HCT116 (cell line): ENCODE results near the gene ABCC11. TPM values are rescaled to one million over a fixed set of nuclear protein-coding genes. Genes with fewer than 3 reads are reported as not detected.

Experiments used
- ATAC-seq: fragments of 200-7000 bp; cut with Tn5 transposase; 2 replicates; pipeline ENCODE4 v1.9.1; 2020; ENCODE audit warnings: mild to moderate bottlenecking, moderate library complexity
- BruUV-seq: library from RNA; stranded (reverse); fragments of 400-500 nt; replicated peaks from 2 replicates; lab custom pipeline; 2021; lab: Mats Ljungman, UMichigan
- CTCF ChIA-PET: fragments of 300-600 bp; sonication (Branson Sonifier 250); formaldehyde crosslinking; loops from one replicate; lab custom pipeline; 2021; ENCODE audit warnings: antibody characterized with exemption; lab: Charles Lee
- POLR2A ChIA-PET: fragments of 300-600, 350-600 bp; sonication (Branson Sonifier 250); formaldehyde crosslinking; loops from one replicate; lab custom pipeline; 2021; ENCODE audit warnings: antibody characterized with exemption; lab: Charles Lee
- RAD21 ChIA-PET, 2 experiments: fragments of 300-600 bp; sonication (Branson Sonifier 250); formaldehyde crosslinking; loops; one replicate each; lab custom pipeline; 2023; ENCODE audit warnings: low total read pairs in 2 of 2; ENCODE audit not compliant: uncharacterized antibody in 2 of 2, unreplicated experiment in 2 of 2, low non-redundant PET in 1 of 2; lab: Charles Lee
- DNase-seq: peaks from one replicate; pipeline ENCODE4 v3.0.0-alpha.2; 2010; ENCODE audit warnings: low read depth, low spot score
- H2AFZ ChIP-seq: fragments of 200-600 bp; shearing (Covaris generic), sonication (generic); 2 replicates; pipeline ENCODE4 v1.6.1; 2017; ENCODE audit warnings: low read depth, mixed run types, mixed read lengths, antibody characterized with exemption, low read length; ENCODE audit not compliant: poor library complexity, severe bottlenecking
- H3K27ac ChIP-seq: 2 replicates; pipeline ENCODE4 v1.5.1; 2012; ENCODE audit warnings: low read depth, low read length
- H3K27me3 ChIP-seq: fragments of 200-600 bp; sonication (generic); 2 replicates; pipeline ENCODE4 v1.6.1; 2016; ENCODE audit warnings: mixed run types, low read length, mixed read lengths; ENCODE audit not compliant: insufficient read depth
- H3K36me3 ChIP-seq, 2 experiments: fragments of 200-500 bp in 1 of 2; fragments of 200-600 bp in 1 of 2; sonication (Bioruptor generic) in 1 of 2; sonication (generic) in 1 of 2; 2 replicates each; pipeline versions ENCODE4 v1.5.1 to v1.6.1; 2014 to 2016; ENCODE audit warnings: low read length in 2 of 2, inconsistent platforms in 1 of 2, mixed read lengths in 1 of 2, mixed run types in 1 of 2; ENCODE audit not compliant: insufficient read depth in 2 of 2, control insufficient read depth in 1 of 2
- H3K4me1 ChIP-seq, 2 experiments: fragments of 200-600 bp in 1 of 2; sonication (generic) in 1 of 2; 2 replicates each; pipeline versions ENCODE4 v1.5.1 to v1.6.1; 2012 to 2017; ENCODE audit warnings: low read length in 2 of 2, inconsistent platforms in 1 of 2, mild to moderate bottlenecking in 1 of 2, mixed read lengths in 1 of 2, mixed run types in 1 of 2, moderate library complexity in 1 of 2; ENCODE audit not compliant: insufficient read depth in 2 of 2, control insufficient read depth in 1 of 2
- H3K4me2 ChIP-seq: fragments of 200-600 bp; sonication (generic); 2 replicates; pipeline ENCODE4 v1.6.1; 2017; ENCODE audit warnings: mixed run types, low read length, mixed read lengths
- H3K4me3 ChIP-seq, 2 experiments: fragments of 200-600 bp in 1 of 2; sonication (generic) in 1 of 2; replicated peaks in 1 of 2; 2 replicates each; pipeline ENCODE4 v1.5.1; 2011 to 2016; ENCODE audit warnings: low read length in 2 of 2, control low read depth in 1 of 2, low read depth in 1 of 2, mild to moderate bottlenecking in 1 of 2, mixed read lengths in 1 of 2, mixed run types in 1 of 2
- H3K79me2 ChIP-seq: fragments of 200-600 bp; sonication (generic); 2 replicates; pipeline ENCODE4 v1.6.1; 2017; ENCODE audit warnings: mild to moderate bottlenecking, mixed run types, low read length, moderate library complexity, mixed read lengths; ENCODE audit not compliant: insufficient read depth
- H3K9ac ChIP-seq: fragments of 200-600 bp; sonication (generic); 2 replicates; pipeline ENCODE4 v1.6.1; 2016; ENCODE audit warnings: low read length, mixed read lengths
- H3K9me2 ChIP-seq: fragments of 200-600 bp; sonication (generic), shearing (Covaris generic); 2 replicates; pipeline ENCODE4 v1.6.1; 2017; ENCODE audit warnings: mixed run types, mild to moderate bottlenecking, moderate library complexity; ENCODE audit not compliant: insufficient read depth
- H3K9me3 ChIP-seq, 2 experiments: fragments of 200-500 bp in 1 of 2; fragments of 200-600 bp in 1 of 2; sonication (Bioruptor generic) in 1 of 2; sonication (generic) in 1 of 2; 2 replicates each; pipeline ENCODE4 v1.6.1; 2014 to 2017; ENCODE audit warnings: low read length in 2 of 2, mixed read lengths in 2 of 2, inconsistent platforms in 1 of 2, low read depth in 1 of 2, mild to moderate bottlenecking in 1 of 2, mixed run types in 1 of 2, moderate library complexity in 1 of 2; ENCODE audit not compliant: control insufficient read depth in 1 of 2, insufficient read depth in 1 of 2
- H4K20me1 ChIP-seq: fragments of 200-600 bp; sonication (generic), shearing (Covaris generic); 2 replicates; pipeline ENCODE4 v1.6.1; 2017; ENCODE audit warnings: mixed run types, mild to moderate bottlenecking, moderate library complexity; ENCODE audit not compliant: insufficient read depth
- CBX3 ChIP-seq: IDR thresholded peaks from 2 replicates; pipeline ENCODE4 v1.6.1; 2012; ENCODE audit warnings: low read depth
- CEBPB ChIP-seq: IDR thresholded peaks from 2 replicates; pipeline ENCODE4 v1.6.1; 2012; ENCODE audit warnings: low read depth
- EGR1 ChIP-seq: IDR thresholded peaks from 2 replicates; pipeline ENCODE4 v1.6.1; 2012; ENCODE audit warnings: low read depth
- ELF1 ChIP-seq: IDR thresholded peaks from 2 replicates; pipeline ENCODE4 v1.6.1; 2012; ENCODE audit warnings: low read depth, borderline replicate concordance
- EZH2phosphoT487 ChIP-seq: fragments of 200-600 bp; IDR thresholded peaks from 2 replicates; pipeline ENCODE4 v1.6.1; 2018; ENCODE audit warnings: antibody characterized with exemption, borderline replicate concordance
- FOSL1 ChIP-seq: IDR thresholded peaks from 2 replicates; pipeline ENCODE4 v1.6.1; 2012; ENCODE audit warnings: low read depth
- JUND ChIP-seq: IDR thresholded peaks from 2 replicates; pipeline ENCODE4 v1.6.1; 2012
- MAX ChIP-seq: IDR thresholded peaks from 2 replicates; pipeline ENCODE4 v1.6.1; 2012
- RAD21 ChIP-seq: IDR thresholded peaks from 2 replicates; pipeline ENCODE4 v1.6.1; 2012; ENCODE audit warnings: low read depth, mild to moderate bottlenecking
- SIN3A ChIP-seq: IDR thresholded peaks from 2 replicates; pipeline ENCODE4 v1.6.1; 2012; ENCODE audit warnings: low read depth
- SP1 ChIP-seq: IDR thresholded peaks from 2 replicates; pipeline ENCODE4 v1.6.1; 2012; ENCODE audit warnings: low read depth
- SRF ChIP-seq: IDR thresholded peaks from 2 replicates; pipeline ENCODE4 v1.6.1; 2012; ENCODE audit warnings: low read depth
- TCF7L2 ChIP-seq: IDR thresholded peaks from 2 replicates; pipeline ENCODE4 v1.7.0; 2011; ENCODE audit warnings: borderline replicate concordance, inconsistent platforms; ENCODE audit not compliant: insufficient read depth, insufficient read length; ENCODE audit errors: extremely low read depth
- YY1 ChIP-seq: IDR thresholded peaks from 2 replicates; pipeline ENCODE4 v1.6.1; 2011; ENCODE audit warnings: low read length, low read depth, moderate library complexity, mild to moderate bottlenecking; ENCODE audit not compliant: insufficient replicate concordance; ENCODE audit errors: extremely low read depth
- ZFX ChIP-seq: fragments of 450-650 bp; IDR thresholded peaks from 2 replicates; pipeline ENCODE4 v1.6.1; 2017
- ZNF274 ChIP-seq: fragments of 200-500 bp; sonication (Bioruptor generic); IDR thresholded peaks from 2 replicates; pipeline ENCODE4 v1.6.1; 2014; ENCODE audit warnings: mild to moderate bottlenecking, low read depth, low read length, inconsistent platforms
- intact Hi-C: fragments of 100-400 bp; cut with micrococcal nuclease; formaldehyde crosslinking; loops from 2 replicates; pipeline ENCODE4 v1.10.0; 2022
- total RNA-seq: library from RNA; stranded (reverse); gene quantifications from one replicate; pipeline ENCODE4 v1.2.1, GENCODE V29; 2021; ENCODE audit not compliant: unreplicated experiment
- TF ChIP-seq, protein P1 (sequence below): IDR thresholded peaks from 2 replicates; pipeline ENCODE4 v1.6.1; 2012; ENCODE audit warnings: low read depth
- TF ChIP-seq, protein P2 (sequence below), 3 experiments: fragments of 200-600 bp in 1 of 3; sonication (generic) in 1 of 3; IDR thresholded peaks in 2 of 3; conservative IDR thresholded peaks in 1 of 3; 2 replicates each; pipeline ENCODE4 v1.5.1; 2012 to 2017; ENCODE audit warnings: low read depth in 2 of 3, low read length in 2 of 3, antibody characterized with exemption in 1 of 3, borderline replicate concordance in 1 of 3, control low read depth in 1 of 3, mild to moderate bottlenecking in 1 of 3, mixed read lengths in 1 of 3, mixed run types in 1 of 3, moderate library complexity in 1 of 3; ENCODE audit not compliant: insufficient read depth in 1 of 3
- TF ChIP-seq, protein P3 (sequence below): IDR thresholded peaks from 2 replicates; pipeline ENCODE4 v1.6.1; 2012

Gene ABCC11
- total RNA-seq, 1 experiment from 2014 or later, result 0.54 TPM

DNA sequence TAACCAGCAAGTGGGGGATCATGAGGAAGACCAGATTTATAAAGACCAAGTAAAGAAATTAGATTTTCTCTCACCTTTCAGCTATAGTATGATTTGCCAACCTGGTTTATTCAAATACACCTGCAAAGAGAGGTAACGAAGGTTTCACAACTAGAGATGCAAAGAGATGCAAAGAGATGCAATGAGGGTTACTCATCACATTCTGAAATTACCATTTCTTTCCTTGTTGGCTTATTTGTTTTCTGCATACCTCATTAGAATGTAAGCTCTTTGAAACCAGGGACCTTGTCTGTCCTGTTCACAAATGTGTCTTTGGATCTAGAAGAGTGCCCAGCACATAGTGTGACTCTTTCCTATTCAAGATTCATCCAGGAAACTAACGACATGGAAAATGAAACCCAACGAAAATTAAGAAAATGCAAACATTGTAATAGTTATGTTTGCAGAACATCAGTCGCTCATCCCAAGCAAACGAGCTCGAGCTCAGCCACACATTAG, 12.2 kb downstream of the ABCC11 start:
- DNase-seq, result no peak
- CTCF ChIA-PET, result no interaction called here

More for the DNA sequence above, 12.2 kb downstream of the ABCC11 start:
- H3K36me3 ChIP-seq, result no peaks in the 10 kb centered on the region
- H3K4me2 ChIP-seq, result no peak overlapping the region
- BruUV-seq, result no TSS peak
- no peaks in the 10 kb centered on the region for H3K79me2 ChIP-seq
- no peaks in the 10 kb centered on the region for H3K27me3 ChIP-seq
- RAD21 ChIA-PET, result no interaction called here
- no peak overlapping the region for H2AFZ ChIP-seq
- H3K4me3 ChIP-seq, result no peak overlapping the region
- no peaks in the 10 kb centered on the region for H3K4me1 ChIP-seq
- no peaks in the 10 kb centered on the region for H3K9me2 ChIP-seq
- no peaks in the 10 kb centered on the region for H3K9me3 ChIP-seq
- TF ChIP-seq ELF1, result no peak
- no peak for TF ChIP-seq EZH2phosphoT487
- TF ChIP-seq, protein P1, sequence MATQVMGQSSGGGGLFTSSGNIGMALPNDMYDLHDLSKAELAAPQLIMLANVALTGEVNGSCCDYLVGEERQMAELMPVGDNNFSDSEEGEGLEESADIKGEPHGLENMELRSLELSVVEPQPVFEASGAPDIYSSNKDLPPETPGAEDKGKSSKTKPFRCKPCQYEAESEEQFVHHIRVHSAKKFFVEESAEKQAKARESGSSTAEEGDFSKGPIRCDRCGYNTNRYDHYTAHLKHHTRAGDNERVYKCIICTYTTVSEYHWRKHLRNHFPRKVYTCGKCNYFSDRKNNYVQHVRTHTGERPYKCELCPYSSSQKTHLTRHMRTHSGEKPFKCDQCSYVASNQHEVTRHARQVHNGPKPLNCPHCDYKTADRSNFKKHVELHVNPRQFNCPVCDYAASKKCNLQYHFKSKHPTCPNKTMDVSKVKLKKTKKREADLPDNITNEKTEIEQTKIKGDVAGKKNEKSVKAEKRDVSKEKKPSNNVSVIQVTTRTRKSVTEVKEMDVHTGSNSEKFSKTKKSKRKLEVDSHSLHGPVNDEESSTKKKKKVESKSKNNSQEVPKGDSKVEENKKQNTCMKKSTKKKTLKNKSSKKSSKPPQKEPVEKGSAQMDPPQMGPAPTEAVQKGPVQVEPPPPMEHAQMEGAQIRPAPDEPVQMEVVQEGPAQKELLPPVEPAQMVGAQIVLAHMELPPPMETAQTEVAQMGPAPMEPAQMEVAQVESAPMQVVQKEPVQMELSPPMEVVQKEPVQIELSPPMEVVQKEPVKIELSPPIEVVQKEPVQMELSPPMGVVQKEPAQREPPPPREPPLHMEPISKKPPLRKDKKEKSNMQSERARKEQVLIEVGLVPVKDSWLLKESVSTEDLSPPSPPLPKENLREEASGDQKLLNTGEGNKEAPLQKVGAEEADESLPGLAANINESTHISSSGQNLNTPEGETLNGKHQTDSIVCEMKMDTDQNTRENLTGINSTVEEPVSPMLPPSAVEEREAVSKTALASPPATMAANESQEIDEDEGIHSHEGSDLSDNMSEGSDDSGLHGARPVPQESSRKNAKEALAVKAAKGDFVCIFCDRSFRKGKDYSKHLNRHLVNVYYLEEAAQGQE, result no peak
- no peak for TF ChIP-seq ZFX
- TF ChIP-seq RAD21, result no peak
- TF ChIP-seq, protein P2, sequence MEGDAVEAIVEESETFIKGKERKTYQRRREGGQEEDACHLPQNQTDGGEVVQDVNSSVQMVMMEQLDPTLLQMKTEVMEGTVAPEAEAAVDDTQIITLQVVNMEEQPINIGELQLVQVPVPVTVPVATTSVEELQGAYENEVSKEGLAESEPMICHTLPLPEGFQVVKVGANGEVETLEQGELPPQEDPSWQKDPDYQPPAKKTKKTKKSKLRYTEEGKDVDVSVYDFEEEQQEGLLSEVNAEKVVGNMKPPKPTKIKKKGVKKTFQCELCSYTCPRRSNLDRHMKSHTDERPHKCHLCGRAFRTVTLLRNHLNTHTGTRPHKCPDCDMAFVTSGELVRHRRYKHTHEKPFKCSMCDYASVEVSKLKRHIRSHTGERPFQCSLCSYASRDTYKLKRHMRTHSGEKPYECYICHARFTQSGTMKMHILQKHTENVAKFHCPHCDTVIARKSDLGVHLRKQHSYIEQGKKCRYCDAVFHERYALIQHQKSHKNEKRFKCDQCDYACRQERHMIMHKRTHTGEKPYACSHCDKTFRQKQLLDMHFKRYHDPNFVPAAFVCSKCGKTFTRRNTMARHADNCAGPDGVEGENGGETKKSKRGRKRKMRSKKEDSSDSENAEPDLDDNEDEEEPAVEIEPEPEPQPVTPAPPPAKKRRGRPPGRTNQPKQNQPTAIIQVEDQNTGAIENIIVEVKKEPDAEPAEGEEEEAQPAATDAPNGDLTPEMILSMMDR (IDR thresholded peaks at IDR 0.05 in 2 of 3, conservative IDR thresholded peaks at IDR 0.05 in 1 of 3; ENCODE audit: borderline replicate concordance in 1 of 3, insufficient read depth in 1 of 3, low read depth in 2 of 3, low read length in 2 of 3), result no peak
- TF ChIP-seq JUND, result no peak
- no peak for TF ChIP-seq YY1
- no peak for TF ChIP-seq SRF
- no peak for TF ChIP-seq TCF7L2
- TF ChIP-seq SP1, result no peak
- no peak for TF ChIP-seq CEBPB
- no peak for TF ChIP-seq SIN3A
- no peak for TF ChIP-seq EGR1
- TF ChIP-seq CBX3, result no peak
- no peak for TF ChIP-seq ZNF274
- no peak for TF ChIP-seq MAX
- TF ChIP-seq FOSL1, result no peak
- TF ChIP-seq, protein P3, sequence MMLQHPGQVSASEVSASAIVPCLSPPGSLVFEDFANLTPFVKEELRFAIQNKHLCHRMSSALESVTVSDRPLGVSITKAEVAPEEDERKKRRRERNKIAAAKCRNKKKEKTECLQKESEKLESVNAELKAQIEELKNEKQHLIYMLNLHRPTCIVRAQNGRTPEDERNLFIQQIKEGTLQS, result no peak
- TF ChIP-seq, all 23 proteins: peak for 0
- ATAC-seq, result no peak
- Histone ChIP-seq H4K20me1 (no peaks in the 10 kb centered on the region), H3K9ac (no peak overlapping the region), H3K27ac (no peak overlapping the region)
- POLR2A ChIA-PET, result no interaction called here
- intact Hi-C loops, result no loop called here
